Activated CD8-positive, alpha-beta memory T cell treated with anti-CD3 and anti-CD28 coated beads for 36 hours (primary cell): ENCODE results near the gene RASIP1. TPM values are rescaled to one million over a fixed set of nuclear protein-coding genes. Genes with fewer than 3 reads are reported as not detected.
"Not testable (repeated sequence)": the region's sequence is repeated elsewhere in the genome, so short reads cannot be mapped to it uniquely, and the experiment has no call there.

Experiments used
- CTCF ChIA-PET: fragments of 350-600 bp; sonication (Branson Sonifier 250); formaldehyde crosslinking; loops from one replicate; lab custom pipeline; 2021; ENCODE audit warnings: antibody characterized with exemption; lab: Charles Lee
- POLR2A ChIA-PET: fragments of 350-600 bp; sonication (Branson Sonifier 250); formaldehyde crosslinking; loops from one replicate; lab custom pipeline; 2021; ENCODE audit warnings: antibody characterized with exemption; lab: Charles Lee
- total RNA-seq, 2 experiments: library from RNA; stranded (reverse); gene quantifications; one replicate each; pipeline ENCODE4 v1.2.3, GENCODE V29; 2021

The RASIP1 gene
- total RNA-seq, 2 experiments from 2014 or later = 0.19 to 0.63 TPM

- CTCF ChIA-PET = interaction anchor here (0.5 kb wide), 1 partner anchor 416 kb away, joined by 3 read pairs; no protein-coding TSS in a partner anchor
These were observed 51.0 kb downstream of the RASIP1 start for GRCh38 chr19:48689449-48689848.

GRCh38 chr19:48687776-48688175, 52.6 kb downstream of the RASIP1 start:
- ChIA-PET CTCF (interaction anchor here (0.9 kb wide), 1 partner anchor 284 kb away, joined by 3 read pairs; no protein-coding TSS in a partner anchor), POLR2A (no interaction called here)

More at GRCh38 chr19:48689449-48689848, 51.0 kb downstream of the RASIP1 start:
- POLR2A ChIA-PET = no interaction called here

GRCh38 chr19:48686637-48687036, 53.8 kb downstream of the RASIP1 start:
- POLR2A ChIA-PET, CTCF ChIA-PET: not testable (repeated sequence)

- ChIA-PET POLR2A (no interaction called here), CTCF (no interaction called here)
These were observed 54.3 kb downstream of the RASIP1 start for GRCh38 chr19:48686088-48686487.

GRCh38 chr19:48685583-48685982, 54.8 kb downstream of the RASIP1 start:
- CTCF ChIA-PET = no interaction called here
- POLR2A ChIA-PET = no interaction called here

- CTCF ChIA-PET = no interaction called here
- POLR2A ChIA-PET = no interaction called here
These were observed 57.1 kb downstream of the RASIP1 start for GRCh38 chr19:48683349-48683748.

- ChIA-PET POLR2A (no interaction called here), CTCF (no interaction called here)
These were observed 59.3 kb downstream of the RASIP1 start for GRCh38 chr19:48681127-48681470.

GRCh38 chr19:48680436-48681126, 59.8 kb downstream of the RASIP1 start:
- CTCF ChIA-PET = no interaction called here
- POLR2A ChIA-PET = no interaction called here

GRCh38 chr19:48680006-48680405, 60.4 kb downstream of the RASIP1 start:
- POLR2A ChIA-PET, CTCF ChIA-PET: not testable (repeated sequence)

GRCh38 chr19:48678201-48678600, 62.2 kb downstream of the RASIP1 start:
- ChIA-PET CTCF (interaction anchor here (0.9 kb wide), 1 partner anchor 32 kb away, joined by 3 read pairs; the partner anchor contains the start of gene CA11), POLR2A (interaction anchor here (0.6 kb wide), 1 partner anchor 69 kb away, joined by 3 read pairs; no protein-coding TSS in a partner anchor)

- CTCF ChIA-PET = no interaction called here
These were observed 63.5 kb downstream of the RASIP1 start for GRCh38 chr19:48676887-48677286.

GRCh38 chr19:48676487-48676886, 63.9 kb downstream of the RASIP1 start:
- ChIA-PET CTCF (no interaction called here), POLR2A (no interaction called here)

More at GRCh38 chr19:48676887-48677286, 63.5 kb downstream of the RASIP1 start:
- POLR2A ChIA-PET = no interaction called here

GRCh38 chr19:48674921-48675824, 65.2 kb downstream of the RASIP1 start:
- CTCF ChIA-PET = interaction anchor here (0.6 to 3.0 kb wide), 9 partner anchors 21 to 295 kb away, joined by 3 to 12 read pairs (median 3); partner anchors contain the start of genes CA11 and FUT2
- POLR2A ChIA-PET = no interaction called here

- POLR2A ChIA-PET = no interaction called here
These were observed 66.1 kb downstream of the RASIP1 start for GRCh38 chr19:48674216-48674809.

GRCh38 chr19:48673436-48674100, 66.8 kb downstream of the RASIP1 start:
- CTCF ChIA-PET = interaction anchor here (0.7 to 3.0 kb wide), 4 partner anchors 8 to 388 kb away, joined by 3 to 12 read pairs (median 3); partner anchors contain the start of gene CA11
- POLR2A ChIA-PET = no interaction called here

More at GRCh38 chr19:48674216-48674809, 66.1 kb downstream of the RASIP1 start:
- CTCF ChIA-PET = interaction anchor here (0.7 to 3.0 kb wide), 9 partner anchors 9 to 389 kb away, joined by 3 to 12 read pairs (median 3); partner anchors contain the start of gene CA11

- ChIA-PET POLR2A (no interaction called here), CTCF (no interaction called here)
These were observed 67.4 kb downstream of the RASIP1 start, which contains the start of gene NTN5 for GRCh38 chr19:48672994-48673393. Gene NTN5 (minus strand): TSS chr19:48673017. CDS start chr19:48670986, 2,031 bp downstream.

- POLR2A ChIA-PET = interaction anchor here (0.7 kb wide), 1 partner anchor 353 kb away, joined by 3 read pairs; no protein-coding TSS in a partner anchor
- CTCF ChIA-PET = interaction anchor here (0.6 kb wide), 1 partner anchor 22 kb away, joined by 3 read pairs; no protein-coding TSS in a partner anchor
These were observed 68.9 kb downstream of the RASIP1 start for GRCh38 chr19:48671446-48671995.
